GM10847 (cell line): ENCODE measurements around the gene MTMR6.

Experiments used
- POLR2A ChIP-seq: IDR thresholded peaks from 2 replicates; pipeline ENCODE4 v1.6.1; 2011; ENCODE audit not compliant: insufficient read length; ENCODE audit errors: extremely low read depth

The MTMR6 gene

GRCh38 chr13:25242956-25243355 is 44.3 kb downstream of the MTMR6 start:
- TF ChIP-seq POLR2A = no peak

- no peak for TF ChIP-seq POLR2A
These were observed 46.3 kb downstream of the MTMR6 start for GRCh38 chr13:25241007-25241406.

- no peak for TF ChIP-seq POLR2A
These were observed 50.2 kb downstream of the MTMR6 start for GRCh38 chr13:25237083-25237482.

- no peak for TF ChIP-seq POLR2A
These were observed 53.4 kb downstream of the MTMR6 start for GRCh38 chr13:25233861-25234260.

GRCh38 chr13:25232937-25233515 is 54.3 kb downstream of the MTMR6 start:
- no peak for TF ChIP-seq POLR2A

- no peak for TF ChIP-seq POLR2A
These were observed 55.8 kb downstream of the MTMR6 start for GRCh38 chr13:25231517-25231916.

GRCh38 chr13:25227690-25228089 is 59.6 kb downstream of the MTMR6 start:
- TF ChIP-seq POLR2A = no peak

- no peak for TF ChIP-seq POLR2A
These were observed 61.3 kb downstream of the MTMR6 start for GRCh38 chr13:25225970-25226369.

GRCh38 chr13:25224151-25224550 is 63.1 kb downstream of the MTMR6 start:
- TF ChIP-seq POLR2A = no peak

- TF ChIP-seq POLR2A = no peak
These were observed 64.5 kb downstream of the MTMR6 start for GRCh38 chr13:25222740-25223139.

- TF ChIP-seq POLR2A = no peak
These were observed 69.3 kb downstream of the MTMR6 start for GRCh38 chr13:25218019-25218418.

- TF ChIP-seq POLR2A = no peak
These were observed 70.0 kb downstream of the MTMR6 start for GRCh38 chr13:25217023-25217885.

GRCh38 chr13:25215253-25215575 is 72.1 kb downstream of the MTMR6 start:
- TF ChIP-seq POLR2A = no peak

- TF ChIP-seq POLR2A = no peak
These were observed 72.6 kb downstream of the MTMR6 start for GRCh38 chr13:25214491-25215252.

- TF ChIP-seq POLR2A = no peak
These were observed 73.6 kb downstream of the MTMR6 start for GRCh38 chr13:25213715-25214114.
